Suprapubic skin (tissue), 4 donors: ENCODE measurements around the gene DDX49. TPM values are rescaled to one million over a fixed set of nuclear protein-coding genes. Genes with fewer than 3 reads are reported as not detected.

Experiments
- DNase-seq, 2 donors: peaks; one replicate each; pipeline ENCODE4 v3.0.0-alpha.2; 2019; ENCODE audit warnings: low spot score in 2 of 2
- H3K27ac ChIP-seq: fragments of 200-600 bp; sonication (generic); one replicate; pipeline ENCODE4 v1.5.1; 2019
- H3K27me3 ChIP-seq: fragments of 200-600 bp; sonication (generic); one replicate; pipeline ENCODE4 v1.5.1; 2019
- H3K36me3 ChIP-seq: fragments of 200-600 bp; sonication (generic); one replicate; pipeline ENCODE4 v1.5.1; 2019
- H3K4me1 ChIP-seq: fragments of 200-600 bp; sonication (generic); one replicate; pipeline ENCODE4 v1.5.1; 2019
- H3K4me3 ChIP-seq: fragments of 200-600 bp; sonication (generic); one replicate; pipeline ENCODE4 v1.5.1; 2019; ENCODE audit warnings: mild to moderate bottlenecking
- H3K9me3 ChIP-seq: fragments of 200-600 bp; sonication (generic); one replicate; pipeline ENCODE4 v1.5.1; 2019
- CTCF ChIP-seq, 2 donors: fragments of 200-600 bp in 1 of 2; fragments of 450-650 bp in 1 of 2; sonication (generic) in 1 of 2; IDR thresholded peaks; one replicate each; pipeline ENCODE4 v1.5.1; 2016 to 2019; ENCODE audit warnings: antibody characterized with exemption in 2 of 2, mild to moderate bottlenecking in 1 of 2, moderate library complexity in 1 of 2
- EP300 ChIP-seq: sonication (generic); formaldehyde crosslinking; IDR thresholded peaks from one replicate; pipeline ENCODE4 v1.6.1; 2017; ENCODE audit warnings: antibody characterized with exemption
- POLR2A ChIP-seq, 2 donors: fragments of 450-650 bp; IDR thresholded peaks; one replicate each; pipeline ENCODE4 v1.6.1; 2017; ENCODE audit warnings: antibody characterized with exemption in 2 of 2, mild to moderate bottlenecking in 2 of 2, moderate library complexity in 2 of 2
- POLR2AphosphoS5 ChIP-seq, 3 donors: sonication (generic); formaldehyde crosslinking; IDR thresholded peaks; one replicate each; pipeline ENCODE4 v1.6.1; 2017; ENCODE audit warnings: antibody characterized with exemption in 3 of 3
- WGBS: methylation state at CpG from one replicate; pipeline ENCODE4 v1.1.5; 2018; 5-methylcytosine and 5-hydroxymethylcytosine counted together
- total RNA-seq, 4 donors: library from RNA; depleted of rRNA; stranded (reverse); fragments of >200 nt; gene quantifications; one replicate each; pipeline ENCODE4 v1.1.0, GENCODE V29; 2016

The DDX49 gene
- total RNA-seq, 4 donors from 2014 or later: 43.4 to 75.6 (median 58.4) TPM

- Histone ChIP-seq H3K4me3 (peak overlapping the region; percentile 52), H3K27ac (no peak overlapping the region), H3K4me1 (peaks cover 26% of the 10 kb centered on the region), H3K27me3 (peaks cover 35% of the 10 kb centered on the region), H3K36me3 (peaks cover 7% of the 10 kb centered on the region), H3K9me3 (no peaks in the 10 kb centered on the region)
- TF ChIP-seq EP300: no peak
- no peak for TF ChIP-seq POLR2A (IDR thresholded peaks at IDR 0.05)
- TF ChIP-seq POLR2AphosphoS5 (IDR thresholded peaks at IDR 0.05): no peak
- TF ChIP-seq CTCF (IDR thresholded peaks at IDR 0.05): no peak
- WGBS: 7% methylated on average over 11 of the region's 28 CpGs
- DNase-seq: no peak
Observed at GRCh38 chr19:18894254-18895037, 25.1 kb upstream of the DDX49 start.

GRCh38 chr19:18895038-18895823, 24.3 kb upstream of the DDX49 start:
- Histone ChIP-seq H3K9me3 (no peaks in the 10 kb centered on the region), H3K27ac (no peak overlapping the region), H3K4me3 (peak overlapping the region; percentile 52), H3K4me1 (peaks cover 26% of the 10 kb centered on the region), H3K27me3 (peaks cover 35% of the 10 kb centered on the region), H3K36me3 (peaks cover 15% of the 10 kb centered on the region)
- under 1% methylated on average over 30 of the region's 72 CpGs for WGBS
- no peak for TF ChIP-seq CTCF (IDR thresholded peaks at IDR 0.05)
- no peak for DNase-seq

- no peak for DNase-seq
- H3K27ac ChIP-seq: no peak within 1 kb of the TSS
- 0% methylated on average over 3 of the region's 89 CpGs for WGBS
- H3K27me3 ChIP-seq: peaks cover 35% of the 10 kb centered on the region
- H3K4me1 ChIP-seq: peaks cover 26% of the 10 kb centered on the region
- H3K36me3 ChIP-seq: peaks cover 22% of the 10 kb centered on the region
- no peaks in the 10 kb centered on the region for H3K9me3 ChIP-seq
- peak within 1 kb of the TSS; percentile 52 for H3K4me3 ChIP-seq
- TF ChIP-seq POLR2AphosphoS5 (IDR thresholded peaks at IDR 0.05) (no peak), POLR2A (IDR thresholded peaks at IDR 0.05) (no peak), EP300 (no peak), CTCF (IDR thresholded peaks at IDR 0.05) (no peak)
Observed at GRCh38 chr19:18895824-18896341, 23.6 kb upstream of the DDX49 start, which contains the start of gene CERS1. TSS of gene CERS1 (minus strand) at chr19:18896158. CDS start at chr19:18896072, 86 bp downstream.

- H3K9me3 ChIP-seq: no peaks in the 10 kb centered on the region
- no peak for DNase-seq
- H3K27ac ChIP-seq: no peak overlapping the region
- peaks cover 35% of the 10 kb centered on the region for H3K27me3 ChIP-seq
- H3K4me1 ChIP-seq: peaks cover 26% of the 10 kb centered on the region
- no peak for TF ChIP-seq CTCF (IDR thresholded peaks at IDR 0.05)
- no peak for TF ChIP-seq EP300
- no peak for TF ChIP-seq POLR2AphosphoS5 (IDR thresholded peaks at IDR 0.05)
- no peak for TF ChIP-seq POLR2A (IDR thresholded peaks at IDR 0.05)
- H3K36me3 ChIP-seq: peaks cover 27% of the 10 kb centered on the region
- 25% methylated on average over 26 of the region's 33 CpGs for WGBS
- peak overlapping the region; percentile 52 for H3K4me3 ChIP-seq
Observed at GRCh38 chr19:18896421-18896841, 23.1 kb upstream of the DDX49 start.
